ENCODE results near the gene PXDC1.

PXDC1 gene

GRCh38 chr6:3748208-3749066, 3.1 kb downstream of the PXDC1 start:
- Histone ChIP-seq H3K9ac (ENCODE audit: insufficient read length, low read depth) (no peak overlapping the region), H3K4me1 (ENCODE audit: insufficient read depth, insufficient read length) (peaks cover 2% of the 10 kb centered on the region), H3K4me3 (ENCODE audit: insufficient read length, low read depth) (no peak overlapping the region), H3K9me3 (ENCODE audit: insufficient read depth, low read length) (no peaks in the 10 kb centered on the region), H3K36me3 (ENCODE audit: insufficient read depth, insufficient read length, low read length) (peaks cover 27% of the 10 kb centered on the region), H3K27me3 (ENCODE audit: insufficient read depth, insufficient read length) (peaks cover 10% of the 10 kb centered on the region)
- DNase-seq (ENCODE audit: low read depth, low spot score) = no peak
- TF ChIP-seq YY1 (IDR thresholded peaks at IDR 0.05; ENCODE audit: insufficient read depth, insufficient read length) (no peak), SUZ12 (IDR thresholded peaks at IDR 0.05; ENCODE audit: extremely low read depth, insufficient read depth, insufficient read length) (no peak), ZNF274 (IDR thresholded peaks at IDR 0.05; ENCODE audit: low read depth, low read length) (no peak)

- H3K36me3 ChIP-seq (ENCODE audit: insufficient read depth, insufficient read length, low read length) = peaks cover 28% of the 10 kb centered on the region
- no peak for DNase-seq (ENCODE audit: low read depth, low spot score)
- peaks cover 8% of the 10 kb centered on the region for H3K27me3 ChIP-seq (ENCODE audit: insufficient read depth, insufficient read length)
- TF ChIP-seq ZNF274 (IDR thresholded peaks at IDR 0.05; ENCODE audit: low read depth, low read length) (no peak), SUZ12 (IDR thresholded peaks at IDR 0.05; ENCODE audit: extremely low read depth, insufficient read depth, insufficient read length) (no peak), YY1 (IDR thresholded peaks at IDR 0.05; ENCODE audit: insufficient read depth, insufficient read length) (no peak)
- no peaks in the 10 kb centered on the region for H3K9me3 ChIP-seq (ENCODE audit: insufficient read depth, low read length)
- no peak overlapping the region for H3K9ac ChIP-seq (ENCODE audit: insufficient read length, low read depth)
- no peak overlapping the region for H3K4me3 ChIP-seq (ENCODE audit: insufficient read length, low read depth)
- H3K4me1 ChIP-seq (ENCODE audit: insufficient read depth, insufficient read length) = peaks cover 4% of the 10 kb centered on the region
Observed at GRCh38 chr6:3747100-3747737, 4.3 kb downstream of the PXDC1 start.

DNA sequence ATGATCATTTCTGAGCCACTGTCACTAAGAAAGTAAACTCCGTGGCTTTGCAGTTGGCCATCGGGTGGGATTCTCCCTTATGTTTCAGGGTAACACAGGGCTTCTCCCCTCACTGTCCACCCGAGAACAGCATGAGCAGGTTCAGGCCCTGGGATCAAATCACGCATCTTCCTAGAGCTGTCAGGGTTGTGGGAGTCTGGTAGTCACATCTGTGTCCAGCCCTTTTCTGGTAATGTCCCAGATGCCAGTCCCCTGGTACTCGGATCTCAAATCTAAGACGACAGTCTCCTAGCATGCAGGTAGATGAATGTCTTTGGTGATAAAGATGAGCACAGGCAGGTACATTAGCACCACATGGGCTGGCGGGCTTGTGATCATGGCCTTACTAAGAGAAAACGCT, 4.8 kb downstream of the PXDC1 start:
- no peak for DNase-seq (ENCODE audit: low read depth, low spot score)
- Histone ChIP-seq H3K27me3 (ENCODE audit: insufficient read depth, insufficient read length) (peaks cover 8% of the 10 kb centered on the region), H3K4me1 (ENCODE audit: insufficient read depth, insufficient read length) (peaks cover 4% of the 10 kb centered on the region), H3K4me3 (ENCODE audit: insufficient read length, low read depth) (no peak overlapping the region), H3K9me3 (ENCODE audit: insufficient read depth, low read length) (no peaks in the 10 kb centered on the region), H3K36me3 (ENCODE audit: insufficient read depth, insufficient read length, low read length) (peaks cover 28% of the 10 kb centered on the region), H3K9ac (ENCODE audit: insufficient read length, low read depth) (no peak overlapping the region)
- TF ChIP-seq SUZ12 (IDR thresholded peaks at IDR 0.05; ENCODE audit: extremely low read depth, insufficient read depth, insufficient read length) (no peak), YY1 (IDR thresholded peaks at IDR 0.05; ENCODE audit: insufficient read depth, insufficient read length) (no peak), ZNF274 (IDR thresholded peaks at IDR 0.05; ENCODE audit: low read depth, low read length) (no peak)

DNA sequence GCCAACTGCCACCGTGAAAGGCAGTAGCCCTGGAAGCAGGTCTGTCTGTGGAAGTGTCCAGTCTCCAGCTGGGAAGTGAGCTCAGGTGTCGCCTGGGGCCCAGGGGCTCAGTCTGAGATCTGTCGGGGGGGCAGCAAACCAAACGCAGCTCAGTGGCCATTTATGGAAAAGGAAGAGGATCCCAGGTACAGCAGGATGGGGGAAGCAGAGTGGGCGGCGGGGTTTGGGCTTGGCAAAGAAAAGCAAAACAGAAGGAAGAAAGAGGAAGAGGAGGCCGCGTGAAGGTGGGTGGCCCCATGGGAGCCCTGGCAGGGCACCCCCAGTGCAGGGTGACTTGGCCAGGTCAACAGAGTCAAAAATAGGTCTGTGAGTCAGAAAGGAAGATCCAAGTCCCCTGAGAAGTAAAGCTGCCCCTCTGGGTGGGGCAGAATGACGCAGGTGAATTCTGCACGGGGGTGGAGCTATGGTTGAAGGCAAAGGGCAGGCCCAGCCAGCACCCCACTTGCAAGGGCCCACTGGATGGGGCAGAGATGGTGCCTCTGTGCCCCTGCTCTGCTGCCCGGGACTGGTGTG, 5.3 kb downstream of the PXDC1 start:
- no peak overlapping the region for H3K9ac ChIP-seq (ENCODE audit: insufficient read length, low read depth)
- peaks cover 28% of the 10 kb centered on the region for H3K36me3 ChIP-seq (ENCODE audit: insufficient read depth, insufficient read length, low read length)
- H3K9me3 ChIP-seq (ENCODE audit: insufficient read depth, low read length) = no peaks in the 10 kb centered on the region
- no peak overlapping the region for H3K4me3 ChIP-seq (ENCODE audit: insufficient read length, low read depth)
- H3K27me3 ChIP-seq (ENCODE audit: insufficient read depth, insufficient read length) = peaks cover 8% of the 10 kb centered on the region
- no peak for DNase-seq (ENCODE audit: low read depth, low spot score)
- TF ChIP-seq ZNF274 (IDR thresholded peaks at IDR 0.05; ENCODE audit: low read depth, low read length) = no peak
- peaks cover 6% of the 10 kb centered on the region for H3K4me1 ChIP-seq (ENCODE audit: insufficient read depth, insufficient read length)

DNA sequence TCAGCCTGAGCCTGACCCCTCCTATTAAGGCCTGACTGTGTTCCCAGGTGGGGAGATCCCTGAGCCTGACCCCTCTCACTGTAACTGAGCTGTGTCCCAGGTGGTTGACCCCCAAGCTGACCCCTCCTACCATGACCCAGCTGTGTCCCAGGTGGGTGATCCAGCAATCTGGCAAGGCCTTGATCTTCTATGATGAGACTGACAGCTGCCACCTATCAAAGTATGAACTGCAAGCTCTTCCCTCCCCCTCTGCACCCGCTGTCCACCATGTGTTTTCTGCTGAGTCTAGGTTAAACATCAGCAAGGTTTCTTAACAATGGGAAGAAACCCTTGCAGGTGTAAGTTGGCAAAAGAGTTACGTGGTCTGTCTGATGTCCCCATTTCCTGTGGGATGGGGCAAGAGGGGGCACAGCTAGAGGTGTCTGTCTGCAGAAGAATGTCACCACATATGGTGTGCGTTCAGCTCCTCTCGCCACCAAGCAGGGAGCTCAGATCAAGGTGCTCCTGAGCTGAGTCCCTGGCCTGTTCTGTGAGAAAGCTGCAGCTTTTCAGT, 5.9 kb downstream of the PXDC1 start:
- Histone ChIP-seq H3K9me3 (ENCODE audit: insufficient read depth, low read length) (no peaks in the 10 kb centered on the region), H3K9ac (ENCODE audit: insufficient read length, low read depth) (no peak overlapping the region), H3K4me3 (ENCODE audit: insufficient read length, low read depth) (no peak overlapping the region), H3K4me1 (ENCODE audit: insufficient read depth, insufficient read length) (peaks cover 6% of the 10 kb centered on the region), H3K36me3 (ENCODE audit: insufficient read depth, insufficient read length, low read length) (peaks cover 28% of the 10 kb centered on the region), H3K27me3 (ENCODE audit: insufficient read depth, insufficient read length) (peaks cover 8% of the 10 kb centered on the region)
- no peak for TF ChIP-seq ZNF274 (IDR thresholded peaks at IDR 0.05; ENCODE audit: low read depth, low read length)
- no peak for TF ChIP-seq YY1 (IDR thresholded peaks at IDR 0.05; ENCODE audit: insufficient read depth, insufficient read length)
- no peak for TF ChIP-seq SUZ12 (IDR thresholded peaks at IDR 0.05; ENCODE audit: extremely low read depth, insufficient read depth, insufficient read length)
- DNase-seq (ENCODE audit: low read depth, low spot score) = no peak

- Histone ChIP-seq H3K9ac (ENCODE audit: insufficient read length, low read depth) (no peak overlapping the region), H3K9me3 (ENCODE audit: insufficient read depth, low read length) (no peaks in the 10 kb centered on the region)
Observed at GRCh38 chr6:3744901-3745470, 6.5 kb downstream of the PXDC1 start.

More at GRCh38 chr6:3744901-3745470, 6.5 kb downstream of the PXDC1 start:
- DNase-seq (ENCODE audit: low read depth, low spot score) = no peak
- H3K4me1 ChIP-seq (ENCODE audit: insufficient read depth, insufficient read length) = peaks cover 6% of the 10 kb centered on the region
- peaks cover 28% of the 10 kb centered on the region for H3K36me3 ChIP-seq (ENCODE audit: insufficient read depth, insufficient read length, low read length)
- peaks cover 6% of the 10 kb centered on the region for H3K27me3 ChIP-seq (ENCODE audit: insufficient read depth, insufficient read length)
- no peak for TF ChIP-seq ZNF274 (IDR thresholded peaks at IDR 0.05; ENCODE audit: low read depth, low read length)
- TF ChIP-seq YY1 (IDR thresholded peaks at IDR 0.05; ENCODE audit: insufficient read depth, insufficient read length) = no peak
- TF ChIP-seq SUZ12 (IDR thresholded peaks at IDR 0.05; ENCODE audit: extremely low read depth, insufficient read depth, insufficient read length) = no peak
- H3K4me3 ChIP-seq (ENCODE audit: insufficient read length, low read depth) = no peak overlapping the region

Measured in NT2/D1 (cell line).